Measurements from ENCODE around the gene GNPTAB.

DNA sequence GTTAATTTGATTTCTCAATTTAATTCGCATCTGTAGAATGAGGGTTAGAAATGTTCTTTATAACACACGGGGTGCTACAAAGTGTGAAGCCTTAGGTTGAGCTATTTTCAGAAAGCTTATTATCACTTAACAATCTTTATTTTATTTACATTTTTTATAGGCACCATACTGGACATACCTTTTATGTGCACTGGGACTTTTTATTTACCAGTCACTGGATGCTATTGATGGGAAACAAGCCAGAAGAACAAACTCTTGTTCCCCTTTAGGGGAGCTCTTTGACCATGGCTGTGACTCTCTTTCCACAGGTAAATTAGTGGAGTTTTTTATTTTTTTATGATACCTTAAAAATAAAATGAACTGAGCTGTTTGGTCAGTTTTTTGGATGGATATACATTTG lies 116.8 kb downstream of the GNPTAB start:
- TF ChIP-seq, protein P1, sequence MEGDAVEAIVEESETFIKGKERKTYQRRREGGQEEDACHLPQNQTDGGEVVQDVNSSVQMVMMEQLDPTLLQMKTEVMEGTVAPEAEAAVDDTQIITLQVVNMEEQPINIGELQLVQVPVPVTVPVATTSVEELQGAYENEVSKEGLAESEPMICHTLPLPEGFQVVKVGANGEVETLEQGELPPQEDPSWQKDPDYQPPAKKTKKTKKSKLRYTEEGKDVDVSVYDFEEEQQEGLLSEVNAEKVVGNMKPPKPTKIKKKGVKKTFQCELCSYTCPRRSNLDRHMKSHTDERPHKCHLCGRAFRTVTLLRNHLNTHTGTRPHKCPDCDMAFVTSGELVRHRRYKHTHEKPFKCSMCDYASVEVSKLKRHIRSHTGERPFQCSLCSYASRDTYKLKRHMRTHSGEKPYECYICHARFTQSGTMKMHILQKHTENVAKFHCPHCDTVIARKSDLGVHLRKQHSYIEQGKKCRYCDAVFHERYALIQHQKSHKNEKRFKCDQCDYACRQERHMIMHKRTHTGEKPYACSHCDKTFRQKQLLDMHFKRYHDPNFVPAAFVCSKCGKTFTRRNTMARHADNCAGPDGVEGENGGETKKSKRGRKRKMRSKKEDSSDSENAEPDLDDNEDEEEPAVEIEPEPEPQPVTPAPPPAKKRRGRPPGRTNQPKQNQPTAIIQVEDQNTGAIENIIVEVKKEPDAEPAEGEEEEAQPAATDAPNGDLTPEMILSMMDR (IDR thresholded peaks at IDR 0.05; ENCODE audit: borderline replicate concordance, extremely low read depth, low read length, poor library complexity, severe bottlenecking) = no peak
- TF ChIP-seq EZH2 (IDR thresholded peaks at IDR 0.05; ENCODE audit: borderline replicate concordance, low read depth, low read length, severe bottlenecking) = no peak
